Tibial artery (tissue), 4 donors: Measurements from ENCODE around the gene PTPRR.

Experiments
- DNase-seq, 2 donors: peaks; one replicate each; pipeline ENCODE4 v3.0.0-alpha.2; 2019
- H3K27ac ChIP-seq, 2 donors: fragments of 200-600 bp; sonication (generic) in 1 of 2; 1 replicate in 1 of 2; 2 replicates in 1 of 2; pipeline ENCODE4 v1.5.1; 2018 to 2019; ENCODE audit warnings: mild to moderate bottlenecking in 1 of 2
- H3K27me3 ChIP-seq, 2 donors: fragments of 200-600 bp; sonication (generic) in 1 of 2; one replicate each; pipeline versions ENCODE4 v1.5.1 to v1.6.0; 2016 to 2019
- H3K36me3 ChIP-seq, 3 donors: fragments of 200-600 bp; sonication (generic) in 2 of 3; one replicate each; pipeline ENCODE4 v1.5.1; 2016 to 2019; ENCODE audit warnings: mild to moderate bottlenecking in 2 of 3
- H3K4me1 ChIP-seq, 4 donors: fragments of 200-600 bp; sonication (generic) in 2 of 4; 1 replicate in 3 of 4; 2 replicates in 1 of 4; pipeline ENCODE4 v1.5.1; 2016 to 2019
- H3K4me3 ChIP-seq, 2 donors: fragments of 200-600 bp; sonication (generic) in 1 of 2; 1 replicate in 1 of 2; 2 replicates in 1 of 2; pipeline ENCODE4 v1.5.1; 2018 to 2019; ENCODE audit warnings: mild to moderate bottlenecking in 2 of 2
- H3K9me3 ChIP-seq, 3 donors: fragments of 200-600 bp; sonication (generic) in 1 of 3; one replicate each; pipeline ENCODE4 v1.5.1; 2016 to 2019
- intact Hi-C: fragments of 100-400 bp; cut with DNase I; formaldehyde crosslinking; loops from one replicate; pipeline ENCODE4 v1.15.0; 2023; ENCODE audit warnings: low total_unique reads
- TF ChIP-seq, protein P1 (sequence below), 2 experiments: fragments of 200-600 bp in 1 of 2; fragments of 450-650 bp in 1 of 2; IDR thresholded peaks; one replicate each; pipeline ENCODE4 v1.5.1; 2017 to 2019; ENCODE audit warnings: antibody characterized with exemption in 2 of 2, mild to moderate bottlenecking in 1 of 2, moderate library complexity in 1 of 2

Gene PTPRR

DNA sequence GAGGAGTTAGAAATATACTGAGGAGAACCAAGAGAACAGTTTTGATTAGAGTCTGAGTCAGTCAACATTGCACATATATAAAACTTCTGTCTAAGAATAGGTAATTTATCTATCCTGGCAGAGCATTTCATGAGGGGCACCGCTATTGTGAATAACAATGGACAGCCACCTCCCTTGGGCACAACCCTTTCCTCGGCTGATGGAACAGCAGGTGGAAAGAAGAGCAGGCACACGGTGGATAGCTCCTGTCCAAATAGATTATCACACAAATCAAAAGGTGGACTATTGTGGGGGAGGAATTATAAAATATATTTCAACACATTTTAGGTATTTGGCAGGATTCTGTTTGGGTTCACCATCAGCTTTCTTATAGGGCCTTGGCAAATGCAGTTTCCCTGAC is 199.3 kb downstream of the PTPRR start:
- intact Hi-C loops = loop anchor here (10.0 kb wide), 1 partner anchor 846 kb away; no protein-coding TSS in a partner anchor
- no peak overlapping the region for H3K27ac ChIP-seq

DNA sequence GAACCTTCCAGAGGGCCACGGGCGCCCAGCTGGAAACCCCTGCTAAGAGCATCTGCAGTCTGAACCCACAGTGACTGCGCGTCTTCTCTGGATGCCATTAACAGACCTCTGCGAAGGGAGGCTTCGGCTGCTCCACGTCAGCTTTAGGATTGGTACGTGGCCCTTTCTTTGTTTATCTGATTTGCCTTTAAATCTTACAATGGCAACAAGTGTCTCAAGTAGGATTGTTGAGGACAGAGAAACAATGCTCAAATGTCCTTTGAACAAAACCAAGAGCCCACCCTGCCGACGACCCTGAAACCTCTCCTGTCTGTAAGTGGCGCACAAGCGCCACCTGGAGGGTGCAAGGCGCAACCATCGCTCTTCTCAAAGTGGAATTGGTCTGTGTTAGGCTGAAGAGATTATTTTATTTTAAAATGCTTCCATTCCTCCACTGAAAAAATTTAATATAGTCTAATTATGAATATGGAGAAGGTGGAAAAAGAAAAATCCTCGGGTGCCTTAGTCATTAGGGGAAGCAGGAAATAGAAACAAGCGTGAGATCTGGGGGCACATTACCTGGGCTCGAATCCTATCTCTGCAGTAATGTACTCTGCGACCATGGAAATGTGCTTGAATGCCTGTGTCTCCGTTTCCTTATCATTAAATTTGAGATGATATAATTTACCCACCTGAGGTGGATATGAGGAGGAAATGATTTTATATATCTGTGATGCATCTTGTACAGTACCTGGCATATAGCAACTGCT is 200.7 kb downstream of the PTPRR start:
- no peaks in the 10 kb centered on the region for H3K36me3 ChIP-seq
- DNase-seq = peak in 1 of 2 donors; percentile 32
- no peaks in the 10 kb centered on the region for H3K27me3 ChIP-seq
- no peaks in the 10 kb centered on the region for H3K4me1 ChIP-seq
- TF ChIP-seq, protein P1, sequence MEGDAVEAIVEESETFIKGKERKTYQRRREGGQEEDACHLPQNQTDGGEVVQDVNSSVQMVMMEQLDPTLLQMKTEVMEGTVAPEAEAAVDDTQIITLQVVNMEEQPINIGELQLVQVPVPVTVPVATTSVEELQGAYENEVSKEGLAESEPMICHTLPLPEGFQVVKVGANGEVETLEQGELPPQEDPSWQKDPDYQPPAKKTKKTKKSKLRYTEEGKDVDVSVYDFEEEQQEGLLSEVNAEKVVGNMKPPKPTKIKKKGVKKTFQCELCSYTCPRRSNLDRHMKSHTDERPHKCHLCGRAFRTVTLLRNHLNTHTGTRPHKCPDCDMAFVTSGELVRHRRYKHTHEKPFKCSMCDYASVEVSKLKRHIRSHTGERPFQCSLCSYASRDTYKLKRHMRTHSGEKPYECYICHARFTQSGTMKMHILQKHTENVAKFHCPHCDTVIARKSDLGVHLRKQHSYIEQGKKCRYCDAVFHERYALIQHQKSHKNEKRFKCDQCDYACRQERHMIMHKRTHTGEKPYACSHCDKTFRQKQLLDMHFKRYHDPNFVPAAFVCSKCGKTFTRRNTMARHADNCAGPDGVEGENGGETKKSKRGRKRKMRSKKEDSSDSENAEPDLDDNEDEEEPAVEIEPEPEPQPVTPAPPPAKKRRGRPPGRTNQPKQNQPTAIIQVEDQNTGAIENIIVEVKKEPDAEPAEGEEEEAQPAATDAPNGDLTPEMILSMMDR (IDR thresholded peaks at IDR 0.05) = peak; percentile 74 to 79
- H3K9me3 ChIP-seq = no peaks in the 10 kb centered on the region
- H3K4me3 ChIP-seq = peak overlapping the region; percentile 1 to 10
- no peak overlapping the region for H3K27ac ChIP-seq
- intact Hi-C loops = loop anchor here (5.0 to 10.0 kb wide), 2 partner anchors 128 to 845 kb away; no protein-coding TSS in a partner anchor

More for the DNA sequence above, 199.3 kb downstream of the PTPRR start:
- DNase-seq = no peak
- TF ChIP-seq, protein P1 (IDR thresholded peaks at IDR 0.05) = no peak
- no peaks in the 10 kb centered on the region for H3K36me3 ChIP-seq
- H3K27me3 ChIP-seq = no peaks in the 10 kb centered on the region
- no peak overlapping the region for H3K4me3 ChIP-seq
- no peaks in the 10 kb centered on the region for H3K9me3 ChIP-seq
- no peaks in the 10 kb centered on the region for H3K4me1 ChIP-seq

DNA sequence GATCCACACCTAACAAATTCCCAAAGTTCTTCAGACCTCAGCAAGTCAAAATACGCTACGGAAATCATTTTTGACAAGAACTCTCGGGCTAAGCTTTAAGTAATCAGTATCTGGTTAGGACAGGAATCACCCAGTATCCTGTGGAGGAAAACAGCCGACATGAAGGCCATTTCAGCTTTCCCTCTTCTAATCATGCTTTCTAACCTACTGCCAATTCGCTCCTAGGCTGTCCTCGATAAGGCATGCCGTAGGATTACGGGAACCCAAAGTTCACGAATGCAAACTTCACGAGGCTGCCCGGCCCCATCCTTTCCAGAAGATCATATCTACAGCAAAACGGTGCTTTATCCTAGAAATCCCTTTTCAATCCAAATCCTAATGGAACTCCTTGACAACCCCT is 201.5 kb downstream of the PTPRR start:
- intact Hi-C loops = loop anchor here (5.0 kb wide), 1 partner anchor 127 kb away; no protein-coding TSS in a partner anchor
- H3K27me3 ChIP-seq = no peaks in the 10 kb centered on the region
- no peak overlapping the region for H3K4me3 ChIP-seq
- no peaks in the 10 kb centered on the region for H3K36me3 ChIP-seq
- H3K4me1 ChIP-seq = no peaks in the 10 kb centered on the region
- H3K9me3 ChIP-seq = no peaks in the 10 kb centered on the region
- TF ChIP-seq, protein P1 (IDR thresholded peaks at IDR 0.05) = no peak
- no peak overlapping the region for H3K27ac ChIP-seq
- DNase-seq = no peak

DNA sequence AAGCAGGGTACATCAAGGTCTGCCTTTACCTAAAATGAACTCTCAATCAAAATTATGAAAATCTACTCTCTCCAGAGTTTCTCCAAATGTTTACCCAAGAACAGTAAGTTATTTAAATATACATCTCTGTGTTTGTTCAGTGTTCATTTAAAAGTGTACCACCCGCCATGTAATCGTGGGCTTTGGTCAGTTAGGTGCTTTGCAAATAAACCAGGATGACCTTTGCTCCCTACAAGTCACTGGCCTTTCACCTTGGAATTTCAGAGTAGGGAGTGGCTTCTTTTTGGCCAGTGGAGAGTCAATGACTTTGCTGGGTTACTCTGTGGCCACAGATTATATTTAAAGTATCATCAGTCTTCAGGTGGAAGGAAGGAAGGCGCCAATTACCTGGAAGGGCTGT is 208.7 kb downstream of the PTPRR start:
- H3K27me3 ChIP-seq = no peaks in the 10 kb centered on the region
- no peaks in the 10 kb centered on the region for H3K4me1 ChIP-seq
- intact Hi-C loops = no loop called here
- no peaks in the 10 kb centered on the region for H3K9me3 ChIP-seq
- H3K36me3 ChIP-seq = no peaks in the 10 kb centered on the region
- H3K4me3 ChIP-seq = no peak overlapping the region
- TF ChIP-seq, protein P1 (IDR thresholded peaks at IDR 0.05) = no peak
- H3K27ac ChIP-seq = no peak overlapping the region
- DNase-seq = no peak

DNA sequence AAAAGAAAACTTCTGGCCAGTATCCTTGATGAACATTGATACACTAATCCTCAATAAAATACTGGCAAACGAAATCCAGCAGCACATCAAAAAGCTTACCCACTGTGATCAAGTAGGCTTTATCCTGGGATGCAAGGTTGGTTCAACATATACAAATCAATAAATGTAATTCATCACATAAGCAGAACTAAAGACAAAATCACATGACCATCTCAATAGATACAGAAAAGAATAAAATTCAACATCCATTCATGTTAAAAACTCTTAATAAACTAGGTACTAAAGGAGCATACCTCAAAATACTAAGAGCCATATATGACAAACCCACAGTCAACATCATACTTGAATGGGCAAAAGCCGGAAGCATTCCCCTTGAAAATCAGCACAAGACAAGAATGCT is 211.5 kb downstream of the PTPRR start:
- H3K4me3 ChIP-seq = no peak overlapping the region
- no peaks in the 10 kb centered on the region for H3K36me3 ChIP-seq
- no peaks in the 10 kb centered on the region for H3K27me3 ChIP-seq
- no peaks in the 10 kb centered on the region for H3K4me1 ChIP-seq
- DNase-seq = no peak
- TF ChIP-seq, protein P1 (IDR thresholded peaks at IDR 0.05) = no peak
- intact Hi-C loops = no loop called here
- H3K9me3 ChIP-seq = no peaks in the 10 kb centered on the region
- H3K27ac ChIP-seq = no peak overlapping the region
